Neural crest cell (in vitro differentiated cells): ENCODE data around the gene CLDN24. TPM values are rescaled to one million over a fixed set of nuclear protein-coding genes. Genes with fewer than 3 reads are reported as not detected.
A peak's percentile ranks its signal among the peaks of the same experiment; 100 is the strongest.

Source experiments
- DNase-seq: peaks from one replicate; pipeline ENCODE4 v3.0.0; 2021; ENCODE audit warnings: low read depth, mixed read lengths, low spot score
- H3K27ac Mint-ChIP-seq: one replicate; pipeline ENCODE4 v1.8.0; 2021; ENCODE audit warnings: mild to moderate bottlenecking, mixed read lengths; ENCODE audit not compliant: unreplicated experiment
- H3K27me3 Mint-ChIP-seq: 2 replicates; pipeline ENCODE4 v1.8.0; 2021; ENCODE audit warnings: low read depth, mild to moderate bottlenecking, mixed read lengths
- H3K36me3 Mint-ChIP-seq: 2 replicates; pipeline ENCODE4 v1.8.0; 2021; ENCODE audit warnings: low read depth, mild to moderate bottlenecking, mixed read lengths
- H3K4me1 Mint-ChIP-seq: 2 replicates; pipeline ENCODE4 v1.8.0; 2021; ENCODE audit warnings: mixed read lengths
- H3K4me3 Mint-ChIP-seq: one replicate; pipeline ENCODE4 v1.8.0; 2021; ENCODE audit warnings: mild to moderate bottlenecking, mixed read lengths
- H3K9me3 Mint-ChIP-seq: 2 replicates; pipeline ENCODE4 v1.8.0; 2021; ENCODE audit warnings: mixed read lengths
- total RNA-seq: library from RNA; stranded (reverse); gene quantifications from 2 replicates; pipeline ENCODE4 v1.2.1, GENCODE V29; 2021
- TF ChIP-seq, protein P1 (sequence below): fragments of 200-600 bp; sonication (generic); conservative IDR thresholded peaks from 2 replicates; pipeline ENCODE4 v1.5.0; 2021; ENCODE audit warnings: antibody characterized with exemption, mild to moderate bottlenecking

CLDN24 gene
- total RNA-seq, 1 donor from 2014 or later, result not detected

DNA sequence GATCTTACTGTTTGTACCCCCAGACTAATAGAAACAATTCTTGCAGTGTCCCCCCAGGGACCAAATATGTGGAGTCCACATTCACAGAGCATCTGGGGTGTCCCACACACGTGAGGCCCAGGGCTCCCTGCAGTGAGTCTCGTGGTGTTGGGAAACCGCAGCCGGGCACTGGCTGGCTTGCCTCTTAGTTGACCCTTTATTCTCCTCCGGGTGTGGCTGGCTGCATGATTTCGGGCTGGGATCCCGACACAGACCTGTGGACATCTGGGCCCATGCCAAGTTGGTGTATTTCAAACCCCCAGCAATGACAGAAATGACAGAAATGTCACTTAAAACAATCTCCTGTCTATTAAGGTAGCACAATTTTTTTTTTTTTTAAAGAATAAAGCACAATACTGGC, 15.6 kb upstream of the CLDN24 start:
- TF ChIP-seq, protein P1, sequence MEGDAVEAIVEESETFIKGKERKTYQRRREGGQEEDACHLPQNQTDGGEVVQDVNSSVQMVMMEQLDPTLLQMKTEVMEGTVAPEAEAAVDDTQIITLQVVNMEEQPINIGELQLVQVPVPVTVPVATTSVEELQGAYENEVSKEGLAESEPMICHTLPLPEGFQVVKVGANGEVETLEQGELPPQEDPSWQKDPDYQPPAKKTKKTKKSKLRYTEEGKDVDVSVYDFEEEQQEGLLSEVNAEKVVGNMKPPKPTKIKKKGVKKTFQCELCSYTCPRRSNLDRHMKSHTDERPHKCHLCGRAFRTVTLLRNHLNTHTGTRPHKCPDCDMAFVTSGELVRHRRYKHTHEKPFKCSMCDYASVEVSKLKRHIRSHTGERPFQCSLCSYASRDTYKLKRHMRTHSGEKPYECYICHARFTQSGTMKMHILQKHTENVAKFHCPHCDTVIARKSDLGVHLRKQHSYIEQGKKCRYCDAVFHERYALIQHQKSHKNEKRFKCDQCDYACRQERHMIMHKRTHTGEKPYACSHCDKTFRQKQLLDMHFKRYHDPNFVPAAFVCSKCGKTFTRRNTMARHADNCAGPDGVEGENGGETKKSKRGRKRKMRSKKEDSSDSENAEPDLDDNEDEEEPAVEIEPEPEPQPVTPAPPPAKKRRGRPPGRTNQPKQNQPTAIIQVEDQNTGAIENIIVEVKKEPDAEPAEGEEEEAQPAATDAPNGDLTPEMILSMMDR, result no peak
- Mint-ChIP-seq H3K27ac (peak overlapping the region; percentile 22), H3K4me1 (no peaks in the 10 kb centered on the region), H3K27me3 (peaks cover 4% of the 10 kb centered on the region), H3K36me3 (no peaks in the 10 kb centered on the region), H3K9me3 (peaks cover 2% of the 10 kb centered on the region), H3K4me3 (no peak overlapping the region)
- DNase-seq, result no peak

DNA sequence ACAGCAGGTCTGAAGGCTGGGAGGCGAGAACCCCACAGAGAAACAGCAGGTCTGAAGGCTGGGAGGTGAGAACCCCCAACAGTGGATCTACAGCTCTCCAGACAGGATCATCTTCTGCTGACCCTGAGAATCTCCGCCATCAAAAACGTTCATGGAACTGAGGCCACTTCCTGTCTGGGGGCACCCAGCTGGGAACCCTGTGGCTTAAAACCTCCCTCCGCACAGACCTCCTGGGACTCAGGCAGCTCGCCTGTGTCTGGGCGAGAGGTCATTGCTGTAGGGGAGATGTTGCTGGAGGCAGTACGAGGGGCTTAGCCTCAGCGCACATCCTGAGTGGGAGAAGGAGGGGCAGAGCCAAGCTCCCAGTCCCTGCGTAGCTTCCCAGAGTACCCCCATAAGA, 15.1 kb upstream of the CLDN24 start:
- H3K36me3 Mint-ChIP-seq, result no peaks in the 10 kb centered on the region
- H3K9me3 Mint-ChIP-seq, result peaks cover 2% of the 10 kb centered on the region
- DNase-seq, result no peak
- peak overlapping the region; percentile 22 for H3K27ac Mint-ChIP-seq
- H3K4me3 Mint-ChIP-seq, result no peak overlapping the region
- no peaks in the 10 kb centered on the region for H3K4me1 Mint-ChIP-seq
- TF ChIP-seq, protein P1, result no peak
- H3K27me3 Mint-ChIP-seq, result peaks cover 4% of the 10 kb centered on the region

DNA sequence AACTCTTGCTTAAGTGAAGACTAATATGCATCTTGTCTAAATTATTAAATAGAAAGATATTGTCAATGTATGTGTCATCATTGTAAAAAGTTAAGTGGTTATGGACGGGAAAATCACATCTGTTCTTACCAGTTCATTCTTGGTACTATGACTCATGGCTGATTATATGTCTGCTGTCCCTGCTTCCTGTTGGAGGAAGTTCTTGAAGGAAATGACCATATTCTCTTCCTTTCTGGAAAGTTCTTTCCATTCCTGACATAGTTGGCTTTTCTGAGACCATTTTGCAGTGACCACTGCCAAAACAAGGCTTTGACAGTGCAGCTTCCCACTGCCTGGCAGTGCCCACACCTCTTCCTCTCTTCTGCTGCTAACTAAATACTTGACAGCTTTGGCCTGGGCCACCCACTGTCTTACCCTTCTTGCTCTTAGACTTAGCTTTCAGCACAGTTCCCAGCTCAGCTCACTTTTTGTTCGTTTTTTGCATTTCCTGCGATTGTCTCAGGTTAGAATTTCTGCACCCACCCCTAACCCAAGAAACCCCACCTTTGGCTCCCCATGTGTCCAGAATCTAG, 13.2 kb upstream of the CLDN24 start:
- Mint-ChIP-seq H3K4me3 (no peak overlapping the region), H3K4me1 (no peaks in the 10 kb centered on the region), H3K27ac (no peak overlapping the region), H3K36me3 (no peaks in the 10 kb centered on the region), H3K27me3 (peaks cover 4% of the 10 kb centered on the region), H3K9me3 (peaks cover 2% of the 10 kb centered on the region)
- DNase-seq, result no peak
- TF ChIP-seq, protein P1, result no peak

DNA sequence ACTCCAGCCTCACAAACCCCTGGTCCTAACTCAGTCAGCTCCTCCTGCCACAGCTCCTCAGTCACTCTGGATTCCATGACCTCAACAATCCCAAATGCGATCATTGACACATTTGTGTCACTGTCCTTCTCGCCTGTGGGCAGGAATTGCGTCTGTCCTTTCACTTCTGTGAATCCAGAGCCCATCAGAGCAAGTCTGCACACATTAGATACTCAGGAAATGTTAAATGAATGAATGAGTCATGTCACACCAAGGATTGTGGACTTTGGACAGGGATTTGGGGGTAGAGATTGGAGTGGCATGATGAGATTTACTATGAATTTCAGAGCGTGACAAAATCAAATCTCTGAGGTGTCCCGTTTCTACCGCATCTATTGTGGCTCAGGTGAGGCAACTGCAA, 11.8 kb upstream of the CLDN24 start:
- peaks cover under 1% of the 10 kb centered on the region for H3K4me1 Mint-ChIP-seq
- H3K36me3 Mint-ChIP-seq, result no peaks in the 10 kb centered on the region
- H3K27ac Mint-ChIP-seq, result no peak overlapping the region
- no peaks in the 10 kb centered on the region for H3K9me3 Mint-ChIP-seq
- TF ChIP-seq, protein P1, result no peak
- H3K4me3 Mint-ChIP-seq, result no peak overlapping the region
- no peak for DNase-seq
- peaks cover 4% of the 10 kb centered on the region for H3K27me3 Mint-ChIP-seq

DNA sequence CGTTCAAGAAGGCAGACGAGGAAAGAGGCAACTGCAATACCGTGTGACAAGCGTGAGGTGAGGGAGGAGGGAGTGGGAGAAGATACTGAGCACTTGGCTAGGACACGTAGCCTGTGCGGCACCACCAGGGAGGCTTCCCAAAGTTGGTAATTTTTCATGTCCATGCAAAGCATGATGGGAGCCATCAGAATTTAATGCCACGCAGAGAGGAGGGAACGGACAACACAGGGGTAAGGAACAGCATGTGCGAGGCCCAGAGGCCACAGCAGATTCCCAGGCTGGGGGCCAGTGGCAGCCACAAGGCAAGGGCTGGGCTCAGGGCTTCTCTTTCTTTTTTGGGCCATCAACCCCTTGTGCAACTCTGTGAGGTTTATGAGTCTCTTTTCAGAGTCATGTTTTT, 11.0 kb upstream of the CLDN24 start:
- no peaks in the 10 kb centered on the region for H3K9me3 Mint-ChIP-seq
- DNase-seq, result no peak
- H3K4me1 Mint-ChIP-seq, result peaks cover 4% of the 10 kb centered on the region
- peak overlapping the region; percentile 52 for H3K27ac Mint-ChIP-seq
- H3K27me3 Mint-ChIP-seq, result peaks cover 4% of the 10 kb centered on the region
- TF ChIP-seq, protein P1, result no peak
- H3K4me3 Mint-ChIP-seq, result no peak overlapping the region
- no peaks in the 10 kb centered on the region for H3K36me3 Mint-ChIP-seq

DNA sequence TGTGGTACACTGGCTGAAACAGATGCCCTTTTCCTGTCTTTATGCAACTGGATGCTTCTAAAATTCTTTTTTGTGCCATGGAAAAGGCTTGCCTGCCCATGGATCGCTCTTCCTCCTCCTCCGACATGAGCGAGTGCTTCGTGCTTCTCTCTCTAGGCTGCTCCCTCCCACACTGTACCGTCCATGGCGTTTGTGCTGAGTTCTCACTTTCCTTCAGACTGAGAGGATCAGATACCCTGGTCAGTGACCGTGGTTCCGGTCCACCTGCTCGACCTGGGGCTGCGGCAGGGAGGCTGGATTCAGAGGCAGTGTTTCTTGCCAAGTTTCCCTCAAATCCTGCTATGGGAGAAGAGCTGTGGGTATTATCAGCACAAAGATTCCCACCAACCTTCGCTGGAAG, 10.2 kb upstream of the CLDN24 start:
- Mint-ChIP-seq H3K4me3 (no peak overlapping the region), H3K36me3 (no peaks in the 10 kb centered on the region), H3K4me1 (peaks cover 4% of the 10 kb centered on the region), H3K9me3 (no peaks in the 10 kb centered on the region), H3K27ac (no peak overlapping the region), H3K27me3 (peaks cover 4% of the 10 kb centered on the region)
- TF ChIP-seq, protein P1, result no peak
- DNase-seq, result no peak
